K562 (cell line): Measurements from ENCODE around the gene CDIPT. TPM values are rescaled to one million over a fixed set of nuclear protein-coding genes. Genes with fewer than 3 reads are reported as not detected.

Experiments
- ATAC-seq: fragments of 200-7000 bp; cut with Tn5 transposase; 3 replicates; pipeline ENCODE4 v1.9.1; 2020; ENCODE audit warnings: moderate library complexity
- BruUV-seq: library from RNA; stranded (reverse); fragments of 400-500 nt; replicated peaks from 2 replicates; lab custom pipeline; 2021; lab: Mats Ljungman, UMichigan
- CTCF ChIA-PET: fragments of 300-600 bp; formaldehyde crosslinking; extraction: SDS; loops from one replicate; lab custom pipeline; 2021; ENCODE audit warnings: low intra/inter-chr PET ratio; lab: Yijun Ruan, JAX
- POLR2A ChIA-PET: fragments of 300-600, 350-650 bp; sonication (Branson Sonifier 250); formaldehyde crosslinking; extraction: SDS; loops from one replicate; lab custom pipeline; 2021; ENCODE audit warnings: antibody characterized with exemption, inconsistent platforms; lab: Yijun Ruan, JAX
- DNase-seq, 4 experiments: peaks; one replicate each; pipeline versions ENCODE4 v3.0.0 to v3.0.0-alpha.2; 2011 to 2018; ENCODE audit warnings: low spot score in 3 of 4, mixed read lengths in 3 of 4; ENCODE audit errors: extremely low read depth in 1 of 4
- FAIRE-seq: peaks from 2 replicates; lab custom pipeline; 2011; peaks lifted over from hg19 to GRCh38; lab: Jason Lieb, UNC
- H2AFZ ChIP-seq: 2 replicates; pipeline ENCODE4 v1.6.0; 2011; ENCODE audit warnings: low read depth, low read length, control low read depth, inconsistent platforms
- H3K27ac ChIP-seq: fragments of 200-600 bp; 3 replicates; pipeline ENCODE4 v1.8.0; 2011; ENCODE audit warnings: low read depth, mild to moderate bottlenecking, control low read depth, inconsistent platforms, low read length, moderate library complexity, mixed read lengths; ENCODE audit errors: extremely low read depth
- H3K27me3 ChIP-seq, 2 experiments: fragments of 300-600 bp in 1 of 2; 2 replicates in 1 of 2; 3 replicates in 1 of 2; pipeline versions ENCODE4 v1.6.0 to v1.8.0; 2011; ENCODE audit warnings: inconsistent platforms in 2 of 2, low read length in 2 of 2, mild to moderate bottlenecking in 1 of 2, mixed read lengths in 1 of 2, moderate library complexity in 1 of 2; ENCODE audit not compliant: control insufficient read depth in 2 of 2, insufficient read depth in 2 of 2
- H3K36me3 ChIP-seq: fragments of 300-600 bp; 3 replicates; pipeline ENCODE4 v1.8.0; 2011; ENCODE audit warnings: mild to moderate bottlenecking, low read length, inconsistent platforms; ENCODE audit not compliant: control insufficient read depth, insufficient read depth
- H3K4me1 ChIP-seq, 2 experiments: fragments of 200-600 bp in 1 of 2; replicated peaks in 1 of 2; 2 replicates in 1 of 2; 3 replicates in 1 of 2; pipeline versions ENCODE4 v1.5.1 to v1.8.0; 2011; ENCODE audit warnings: inconsistent platforms in 2 of 2, low read length in 2 of 2, mild to moderate bottlenecking in 1 of 2, mixed read lengths in 1 of 2, moderate library complexity in 1 of 2; ENCODE audit not compliant: control insufficient read depth in 2 of 2, insufficient read depth in 2 of 2
- H3K4me2 ChIP-seq: 2 replicates; pipeline ENCODE4 v1.6.1; 2011; ENCODE audit warnings: low read length, control low read depth, inconsistent platforms, mixed read lengths; ENCODE audit not compliant: insufficient read depth
- H3K4me3 ChIP-seq: fragments of 200-600 bp; sonication (generic), shearing (Covaris generic); 2 replicates; pipeline ENCODE4 v1.5.1; 2016; ENCODE audit warnings: control low read depth, inconsistent platforms
- H3K79me2 ChIP-seq: fragments of 200-600 bp; 3 replicates; pipeline ENCODE4 v1.8.0; 2011; ENCODE audit warnings: low read length, inconsistent platforms; ENCODE audit not compliant: control insufficient read depth, insufficient read depth
- H3K9ac ChIP-seq, 2 experiments: 2 replicates each; pipeline versions ENCODE4 v1.6.0 to v1.6.1; 2011; ENCODE audit warnings: low read depth in 2 of 2, low read length in 2 of 2, control low read depth in 1 of 2, inconsistent platforms in 1 of 2, mild to moderate bottlenecking in 1 of 2, mixed read lengths in 1 of 2; ENCODE audit not compliant: insufficient read depth in 1 of 2
- H3K9me1 ChIP-seq: one replicate; pipeline ENCODE4 v1.6.0; 2011; ENCODE audit warnings: inconsistent platforms, mild to moderate bottlenecking, low read length, moderate library complexity; ENCODE audit not compliant: control insufficient read depth, insufficient read depth
- H3K9me3 ChIP-seq: replicated peaks from 2 replicates; pipeline ENCODE4 v1.5.1; 2011; ENCODE audit warnings: low read depth, low read length, inconsistent platforms; ENCODE audit not compliant: control insufficient read depth, insufficient read depth
- H4K20me1 ChIP-seq: replicated peaks from 2 replicates; pipeline ENCODE4 v1.6.1; 2011; ENCODE audit warnings: low read length, inconsistent platforms, mixed read lengths; ENCODE audit not compliant: control insufficient read depth, insufficient read depth
- ATF1 ChIP-seq, 2 experiments: fragments of 450-650 bp in 1 of 2; IDR thresholded peaks; 2 replicates each; pipeline ENCODE4 v1.6.1; 2016; ENCODE audit warnings: missing compliant biosample characterization in 1 of 2, missing genetic modification characterization in 1 of 2
- BDP1 ChIP-seq: IDR thresholded peaks from 3 replicates; pipeline ENCODE4 v1.6.1; 2011; ENCODE audit not compliant: insufficient read length, insufficient read depth
- CBX1 ChIP-seq: sonication (generic); IDR thresholded peaks from 2 replicates; pipeline ENCODE4 v1.6.1; 2016; ENCODE audit warnings: antibody characterized with exemption, low read depth, mild to moderate bottlenecking
- E2F8 ChIP-seq: fragments of 450-650 bp; IDR thresholded peaks from 2 replicates; pipeline ENCODE4 v1.7.1; 2018; ENCODE audit warnings: mild to moderate bottlenecking, low read depth; ENCODE audit not compliant: partially characterized antibody
- FOXM1 ChIP-seq, 2 experiments: fragments of 450-650 bp in 1 of 2; sonication (generic) in 1 of 2; formaldehyde crosslinking in 1 of 2; IDR thresholded peaks; 2 replicates each; pipeline versions ENCODE4 v1.6.1 to v1.9.0; 2017 to 2022; ENCODE audit warnings: low read depth in 2 of 2, mild to moderate bottlenecking in 2 of 2, missing genetic modification reagents in 1 of 2, moderate library complexity in 1 of 2
- HIVEP1 ChIP-seq: fragments of 250-450 bp; sonication (Bioruptor Pico); IDR thresholded peaks from 2 replicates; pipeline ENCODE4 v1.4.0; 2020; ENCODE audit warnings: mild to moderate bottlenecking
- KAT2B ChIP-seq: IDR thresholded peaks from one replicate; pipeline ENCODE4 v1.6.1; 2012; ENCODE audit warnings: low read depth, mild to moderate bottlenecking, control low read depth, inconsistent platforms, low read length, moderate library complexity
- KDM5B ChIP-seq: fragments of 200-600 bp; sonication (generic); IDR thresholded peaks from 2 replicates; pipeline ENCODE4 v1.6.1; 2012; ENCODE audit warnings: low read depth, mild to moderate bottlenecking, moderate library complexity, low read length, control low read depth, inconsistent platforms; ENCODE audit not compliant: insufficient replicate concordance
- PRMT5 ChIP-seq: sonication (generic); formaldehyde crosslinking; IDR thresholded peaks from 2 replicates; pipeline ENCODE4 v1.5.0; 2020; ENCODE audit warnings: missing genetic modification reagents
- SRSF1 ChIP-seq: fragments of 200-400 bp; formaldehyde crosslinking; IDR thresholded peaks from 2 replicates; pipeline ENCODE4 v1.6.1; 2017; ENCODE audit warnings: mild to moderate bottlenecking, low read depth, low read length, moderate library complexity
- TBP ChIP-seq: optimal IDR thresholded peaks from 2 replicates; pipeline ENCODE3; 2011; ENCODE audit warnings: low read depth, low read length, improper control_type of control experiment
- TCF7L2 ChIP-seq: fragments of 150-350 bp; IDR thresholded peaks from 2 replicates; pipeline ENCODE4 v1.6.1; 2016; ENCODE audit warnings: low read depth, mild to moderate bottlenecking, low read length, moderate library complexity
- ZNF121 ChIP-seq: sonication (generic); formaldehyde crosslinking; conservative IDR thresholded peaks from 2 replicates; pipeline ENCODE4 v1.8.0; 2022; ENCODE audit warnings: missing genetic modification reagents
- ZNF165 ChIP-seq: fragments of 250-450 bp; sonication (Bioruptor Pico); IDR thresholded peaks from 2 replicates; pipeline ENCODE4 v1.4.0; 2020; ENCODE audit warnings: borderline replicate concordance
- ZNF398 ChIP-seq: fragments of 250-450 bp; sonication (Bioruptor Pico); IDR thresholded peaks from 2 replicates; pipeline ENCODE4 v1.8.0; 2021; ENCODE audit warnings: moderate library complexity, mild to moderate bottlenecking, inconsistent platforms
- ZNF561 ChIP-seq: fragments of 450-650 bp; formaldehyde crosslinking; conservative IDR thresholded peaks from 2 replicates; pipeline ENCODE4 v1.4.0; 2020; ENCODE audit warnings: mild to moderate bottlenecking, moderate library complexity
- ZNF583 ChIP-seq: fragments of 250-450 bp; sonication (Bioruptor Pico); IDR thresholded peaks from 2 replicates; pipeline ENCODE4 v1.4.0; 2020
- ZNF699 ChIP-seq: fragments of 250-450 bp; sonication (Bioruptor Pico); IDR thresholded peaks from 2 replicates; pipeline ENCODE4 v1.8.0; 2021; ENCODE audit warnings: mild to moderate bottlenecking, moderate library complexity; ENCODE audit not compliant: insufficient replicate concordance
- ZNF79 ChIP-seq: fragments of 250-450 bp; sonication (Bioruptor Pico); IDR thresholded peaks from 2 replicates; pipeline ENCODE4 v1.4.0; 2020; ENCODE audit warnings: low read depth, mild to moderate bottlenecking, moderate library complexity
- WGBS: fragments of 100-300 bp; shearing (Covaris generic); methylation state at CpG from one replicate; pipeline ENCODE4 v1.1.6; 2016; ENCODE audit warnings: low coverage, mixed read lengths; ENCODE audit not compliant: insufficient coverage; ENCODE audit errors: missing lambda C conversion rate; 5-methylcytosine and 5-hydroxymethylcytosine counted together
- in situ Hi-C: fragments of 300-500 bp; cut with MboI; formaldehyde crosslinking; loops from 4 replicates; pipeline ENCODE4 v1.15.0; 2018; ENCODE audit warnings: inconsistent platforms, mixed read lengths
- intact Hi-C: fragments of 100-400 bp; cut with micrococcal nuclease; formaldehyde crosslinking; loops from 2 replicates; pipeline ENCODE4 v1.14.2; 2022
- polyA plus RNA-seq, 8 experiments: library from polyadenylated mRNA; depleted of rRNA in 4 of 8; stranded (reverse) in 5 of 8; unstranded in 3 of 8; fragments of >200 nt; fragmentation: Nextera tagmentation in 2 of 8; fragmentation: Illumina TruSeq in 1 of 8; extraction: Ambion mirVana in 2 of 8; extraction: Trizol in 1 of 8; gene quantifications; 2 replicates each; pipeline versions ENCODE4 v1.2.1 to v1.2.3, GENCODE V29; 2011 to 2014; ENCODE audit warnings: inconsistent platforms in 1 of 8, missing spikeins in 1 of 8
- total RNA-seq, 7 experiments: library from RNA; depleted of rRNA in 6 of 7; stranded (reverse); fragments of >200 nt in 6 of 7; fragmentation: Illumina TruSeq in 2 of 7; extraction: Trizol in 2 of 7; gene quantifications; 2 replicates each; pipeline versions ENCODE4 v1.2.1 to v1.2.3, GENCODE V29; 2011 to 2021; ENCODE audit warnings: low replicate concordance in 1 of 7

CDIPT gene
- total and polyA plus RNA-seq, 9 of the 15 experiments (the other 6 are each of a cell fraction or from before 2014, with no cell fraction given), result 1.3 to 37.0 (median 23.0) TPM

GRCh38 chr16:29841631-29842030 lies 21.4 kb downstream of the CDIPT start (continued):
- no peak for TF ChIP-seq ZNF398
- TF ChIP-seq ZNF699 (CRISPR knock-in tag), result no peak
- TF ChIP-seq KDM5B, result no peak
- TF ChIP-seq BDP1, result no peak
- TF ChIP-seq ATF1 (CRISPR knock-in tag; IDR thresholded peaks at IDR 0.05), result no peak
- no peak for TF ChIP-seq ATF1 (tag; IDR thresholded peaks at IDR 0.05)
- TF ChIP-seq ZNF561, result no peak
- no peak for TF ChIP-seq HIVEP1 (CRISPR knock-in tag)

GRCh38 chr16:29840240-29840639 lies 22.8 kb downstream of the CDIPT start:
- Histone ChIP-seq H3K4me1 (peaks cover 0 to 27% of the 10 kb centered on the region in 2 experiments; a peak in 2 of 5 replicates), H3K79me2 (no peaks in the 10 kb centered on the region), H3K9me3 (no peaks in the 10 kb centered on the region), H3K4me2 (no peak overlapping the region), H3K36me3 (no peaks in the 10 kb centered on the region), H3K27me3 (0 out of 5 replicates have a peak, but pooled peaks cover 0 to 4% of the 10 kb centered on the region in 2 experiments), H3K27ac (no peak overlapping the region), H2AFZ (no peak overlapping the region), H3K9ac (peak overlapping the region in 1 of 2 experiments; percentile 65; a peak in 2 of 4 replicates), H4K20me1 (no peaks in the 10 kb centered on the region), H3K4me3 (no peak overlapping the region), H3K9me1 (no peaks in the 10 kb centered on the region)
- DNase-seq (no peak), ATAC-seq (no peak), FAIRE-seq (no peak)
- intact Hi-C loops, result no loop called here
- ChIA-PET POLR2A (interaction anchor here (2.1 kb wide), 1 partner anchor 10 kb away, joined by 4 read pairs; no protein-coding TSS in a partner anchor), CTCF (no interaction called here)
- in situ Hi-C loops, result no loop called here
- 45% methylated on average over 7 of the region's 10 CpGs for WGBS
- BruUV-seq, result no TSS peak
- TF ChIP-seq FOXM1 (IDR thresholded peaks at IDR 0.05; ENCODE audit: low read depth), result no peak
- no peak for TF ChIP-seq FOXM1 (CRISPR knock-in tag; IDR thresholded peaks at IDR 0.05; ENCODE audit: low read depth)
- no peak for TF ChIP-seq E2F8
- no peak for TF ChIP-seq ZNF121 (CRISPR knock-in tag)
- no peak for TF ChIP-seq SRSF1
- TF ChIP-seq KAT2B, result no peak
- no peak for TF ChIP-seq TCF7L2
- no peak for TF ChIP-seq ZNF165 (CRISPR knock-in tag)
- TF ChIP-seq ZNF583, result no peak
- no peak for TF ChIP-seq PRMT5 (CRISPR knock-in tag)
- no peak for TF ChIP-seq ZNF79 (CRISPR knock-in tag)
- no peak for TF ChIP-seq TBP
- no peak for TF ChIP-seq CBX1
